HepG2 (cell line): ENCODE data around the gene PLEKHA6. TPM values are rescaled to one million over a fixed set of nuclear protein-coding genes. Genes with fewer than 3 reads are reported as not detected.

Experiments used
- AGO2 ChIP-seq: fragments of 200-400 bp; formaldehyde crosslinking; optimal IDR thresholded peaks from 2 replicates; pipeline ENCODE3; 2017; ENCODE audit warnings: mild to moderate bottlenecking, low read depth, low read length, moderate library complexity
- ATF1 ChIP-seq: IDR thresholded peaks from 2 replicates; pipeline ENCODE4 v1.6.1; 2016; ENCODE audit warnings: mild to moderate bottlenecking, control low read depth
- HNRNPK ChIP-seq: fragments of 200-400 bp; formaldehyde crosslinking; IDR thresholded peaks from 2 replicates; pipeline ENCODE4 v1.6.1; 2018; ENCODE audit warnings: low read length, low read depth, moderate library complexity, mild to moderate bottlenecking; ENCODE audit not compliant: poor library complexity, severe bottlenecking
- MXD4 ChIP-seq: IDR thresholded peaks from 2 replicates; pipeline ENCODE4 v1.6.1; 2016; ENCODE audit warnings: mild to moderate bottlenecking, missing biosample characterization, missing genetic modification reagents
- ONECUT2 ChIP-seq: sonication (generic); formaldehyde crosslinking; IDR thresholded peaks from 2 replicates; pipeline ENCODE4 v1.4.0; 2020; ENCODE audit warnings: missing genetic modification reagents
- PPARG ChIP-seq: conservative IDR thresholded peaks from 2 replicates; pipeline ENCODE4 v1.6.1; 2016; ENCODE audit warnings: missing biosample characterization, missing genetic modification reagents
- SALL1 ChIP-seq: sonication (generic); formaldehyde crosslinking; IDR thresholded peaks from 2 replicates; pipeline ENCODE4 v1.8.0; 2022; ENCODE audit warnings: mild to moderate bottlenecking, missing genetic modification reagents
- SP1 ChIP-seq, 2 experiments: fragments of 450-650 bp in 1 of 2; sonication (generic) in 1 of 2; formaldehyde crosslinking in 1 of 2; IDR thresholded peaks; 2 replicates each; pipeline versions ENCODE4 v1.4.0 to v1.6.1; 2016 to 2020; ENCODE audit warnings: missing genetic modification reagents in 1 of 2
- SRSF1 ChIP-seq: fragments of 200-400 bp; formaldehyde crosslinking; optimal IDR thresholded peaks from 2 replicates; pipeline ENCODE3; 2017; ENCODE audit warnings: mild to moderate bottlenecking, low read depth, low read length, moderate library complexity
- ZNF580 ChIP-seq: IDR thresholded peaks from 2 replicates; pipeline ENCODE4 v1.6.1; 2016; ENCODE audit warnings: low read depth, borderline replicate concordance
- ZNF605 ChIP-seq: sonication (generic); formaldehyde crosslinking; IDR thresholded peaks from 2 replicates; pipeline ENCODE4 v1.8.0; 2022; ENCODE audit warnings: mild to moderate bottlenecking, missing genetic modification reagents
- ZNF687 ChIP-seq: sonication (generic); formaldehyde crosslinking; IDR thresholded peaks from 2 replicates; pipeline ENCODE4 v1.5.1; 2020; ENCODE audit warnings: mild to moderate bottlenecking, missing genetic modification reagents, moderate library complexity
- polyA plus RNA-seq, 8 experiments: library from polyadenylated mRNA; depleted of rRNA in 3 of 8; stranded (reverse) in 7 of 8; unstranded in 1 of 8; fragments of >200 nt; fragmentation: Illumina TruSeq in 4 of 8; extraction: Trizol in 4 of 8; gene quantifications; 2 replicates each; pipeline versions ENCODE4 v1.2.1 to v1.2.3, GENCODE V29; 2011 to 2016; ENCODE audit warnings: low read depth in 4 of 8, missing spikeins in 1 of 8, mixed read lengths in 1 of 8; ENCODE audit not compliant: insufficient read depth in 1 of 8
- total RNA-seq, 5 experiments: library from RNA; depleted of rRNA; stranded (reverse); fragments of >200 nt; fragmentation: Illumina TruSeq; extraction: Trizol; gene quantifications; 2 replicates each; pipeline ENCODE4 v1.2.3, GENCODE V29; 2016; ENCODE audit warnings: low read depth in 1 of 5
- TF ChIP-seq, protein P1 (sequence below): sonication (generic); formaldehyde crosslinking; conservative IDR thresholded peaks from 2 replicates; pipeline ENCODE4 v1.5.0; 2020; ENCODE audit warnings: missing genetic modification reagents
- TF ChIP-seq, protein P2 (sequence below): sonication (generic); formaldehyde crosslinking; IDR thresholded peaks from 2 replicates; pipeline ENCODE4 v1.4.0; 2020; ENCODE audit warnings: low read depth, mild to moderate bottlenecking, missing genetic modification reagents
- TF ChIP-seq, protein P3 (sequence below): sonication (generic); formaldehyde crosslinking; conservative IDR thresholded peaks from 2 replicates; pipeline ENCODE4 v1.8.0; 2022; ENCODE audit warnings: low read depth, missing genetic modification reagents
- TF ChIP-seq, protein P4 (sequence below): IDR thresholded peaks from 2 replicates; pipeline ENCODE4 v1.6.1; 2012; ENCODE audit warnings: low read depth, low read length, improper control_type of control experiment

Gene PLEKHA6
- total and polyA plus RNA-seq, 2 of the 13 experiments (the other 11 are each of a cell fraction or from before 2014, with no cell fraction given), result 5.3 to 11.4 TPM

- TF ChIP-seq, protein P1, sequence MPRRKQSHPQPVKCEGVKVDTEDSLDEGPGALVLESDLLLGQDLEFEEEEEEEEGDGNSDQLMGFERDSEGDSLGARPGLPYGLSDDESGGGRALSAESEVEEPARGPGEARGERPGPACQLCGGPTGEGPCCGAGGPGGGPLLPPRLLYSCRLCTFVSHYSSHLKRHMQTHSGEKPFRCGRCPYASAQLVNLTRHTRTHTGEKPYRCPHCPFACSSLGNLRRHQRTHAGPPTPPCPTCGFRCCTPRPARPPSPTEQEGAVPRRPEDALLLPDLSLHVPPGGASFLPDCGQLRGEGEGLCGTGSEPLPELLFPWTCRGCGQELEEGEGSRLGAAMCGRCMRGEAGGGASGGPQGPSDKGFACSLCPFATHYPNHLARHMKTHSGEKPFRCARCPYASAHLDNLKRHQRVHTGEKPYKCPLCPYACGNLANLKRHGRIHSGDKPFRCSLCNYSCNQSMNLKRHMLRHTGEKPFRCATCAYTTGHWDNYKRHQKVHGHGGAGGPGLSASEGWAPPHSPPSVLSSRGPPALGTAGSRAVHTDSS (CRISPR knock-in tag), result no peak
- TF ChIP-seq MXD4 (CRISPR knock-in tag), result peak; percentile 66
- peak; percentile 74 for TF ChIP-seq ONECUT2 (CRISPR knock-in tag)
- peak; percentile 98 for TF ChIP-seq ZNF605 (CRISPR knock-in tag)
- TF ChIP-seq, protein P2, sequence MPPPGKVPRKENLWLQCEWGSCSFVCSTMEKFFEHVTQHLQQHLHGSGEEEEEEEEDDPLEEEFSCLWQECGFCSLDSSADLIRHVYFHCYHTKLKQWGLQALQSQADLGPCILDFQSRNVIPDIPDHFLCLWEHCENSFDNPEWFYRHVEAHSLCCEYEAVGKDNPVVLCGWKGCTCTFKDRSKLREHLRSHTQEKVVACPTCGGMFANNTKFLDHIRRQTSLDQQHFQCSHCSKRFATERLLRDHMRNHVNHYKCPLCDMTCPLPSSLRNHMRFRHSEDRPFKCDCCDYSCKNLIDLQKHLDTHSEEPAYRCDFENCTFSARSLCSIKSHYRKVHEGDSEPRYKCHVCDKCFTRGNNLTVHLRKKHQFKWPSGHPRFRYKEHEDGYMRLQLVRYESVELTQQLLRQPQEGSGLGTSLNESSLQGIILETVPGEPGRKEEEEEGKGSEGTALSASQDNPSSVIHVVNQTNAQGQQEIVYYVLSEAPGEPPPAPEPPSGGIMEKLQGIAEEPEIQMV (CRISPR knock-in tag), result no peak
- no peak for TF ChIP-seq SP1 (IDR thresholded peaks at IDR 0.05)
- TF ChIP-seq SP1 (CRISPR knock-in tag; IDR thresholded peaks at IDR 0.05), result peak; percentile 78
- TF ChIP-seq ATF1, result peak; percentile 62; the same call in 1 of the 2 replicates
- no peak for TF ChIP-seq SRSF1
- TF ChIP-seq, protein P3, sequence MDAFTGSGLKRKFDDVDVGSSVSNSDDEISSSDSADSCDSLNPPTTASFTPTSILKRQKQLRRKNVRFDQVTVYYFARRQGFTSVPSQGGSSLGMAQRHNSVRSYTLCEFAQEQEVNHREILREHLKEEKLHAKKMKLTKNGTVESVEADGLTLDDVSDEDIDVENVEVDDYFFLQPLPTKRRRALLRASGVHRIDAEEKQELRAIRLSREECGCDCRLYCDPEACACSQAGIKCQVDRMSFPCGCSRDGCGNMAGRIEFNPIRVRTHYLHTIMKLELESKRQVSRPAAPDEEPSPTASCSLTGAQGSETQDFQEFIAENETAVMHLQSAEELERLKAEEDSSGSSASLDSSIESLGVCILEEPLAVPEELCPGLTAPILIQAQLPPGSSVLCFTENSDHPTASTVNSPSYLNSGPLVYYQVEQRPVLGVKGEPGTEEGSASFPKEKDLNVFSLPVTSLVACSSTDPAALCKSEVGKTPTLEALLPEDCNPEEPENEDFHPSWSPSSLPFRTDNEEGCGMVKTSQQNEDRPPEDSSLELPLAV (CRISPR knock-in tag), result no peak
- no peak for TF ChIP-seq HNRNPK
- TF ChIP-seq, protein P4, sequence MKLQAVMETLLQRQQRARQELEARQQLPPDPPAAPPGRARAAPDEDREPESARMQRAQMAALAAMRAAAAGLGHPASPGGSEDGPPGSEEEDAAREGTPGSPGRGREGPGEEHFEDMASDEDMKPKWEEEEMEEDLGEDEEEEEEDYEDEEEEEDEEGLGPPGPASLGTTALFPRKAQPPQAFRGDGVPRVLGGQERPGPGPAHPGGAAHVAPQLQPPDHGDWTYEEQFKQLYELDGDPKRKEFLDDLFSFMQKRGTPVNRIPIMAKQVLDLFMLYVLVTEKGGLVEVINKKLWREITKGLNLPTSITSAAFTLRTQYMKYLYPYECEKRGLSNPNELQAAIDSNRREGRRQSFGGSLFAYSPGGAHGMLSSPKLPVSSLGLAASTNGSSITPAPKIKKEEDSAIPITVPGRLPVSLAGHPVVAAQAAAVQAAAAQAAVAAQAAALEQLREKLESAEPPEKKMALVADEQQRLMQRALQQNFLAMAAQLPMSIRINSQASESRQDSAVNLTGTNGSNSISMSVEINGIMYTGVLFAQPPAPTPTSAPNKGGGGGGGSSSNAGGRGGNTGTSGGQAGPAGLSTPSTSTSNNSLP, result peak; percentile 67
- peak; percentile 30 for TF ChIP-seq PPARG
- peak; percentile 49; the same call in 1 of the 2 replicates for TF ChIP-seq ZNF580 (CRISPR knock-in tag)
- peak; percentile 99 for TF ChIP-seq ZNF687 (CRISPR knock-in tag)
- peak; percentile 86 for TF ChIP-seq SALL1 (CRISPR knock-in tag)
- TF ChIP-seq AGO2, result no peak
Measured at GRCh38 chr1:204213668-204214662, 145.8 kb downstream of the PLEKHA6 start, which contains the start of gene GOLT1A (continued).
